GM12873 (cell line): Measurements from ENCODE around the gene GSN.

Experiments used
- CTCF ChIP-seq: IDR thresholded peaks from 2 replicates; pipeline ENCODE4 v1.5.1; 2012; ENCODE audit warnings: low read depth, mild to moderate bottlenecking, moderate library complexity, low read length, control low read depth; ENCODE audit not compliant: insufficient read depth; ENCODE audit errors: missing control alignments

GSN gene

GRCh38 chr9:121310571-121310970, 42.6 kb downstream of the GSN start:
- no peak for TF ChIP-seq CTCF

GRCh38 chr9:121312169-121312568, 44.2 kb downstream of the GSN start:
- no peak for TF ChIP-seq CTCF

- TF ChIP-seq CTCF: no peak
These were observed 45.6 kb downstream of the GSN start for GRCh38 chr9:121313458-121314152.

GRCh38 chr9:121316378-121316777, 48.4 kb downstream of the GSN start:
- TF ChIP-seq CTCF: no peak

GRCh38 chr9:121316852-121317373, 49.0 kb downstream of the GSN start:
- TF ChIP-seq CTCF: no peak

- TF ChIP-seq CTCF: no peak
These were observed 50.0 kb downstream of the GSN start for GRCh38 chr9:121317737-121318630.
